Nephron (organoid): ENCODE data around the gene SMIM15.

ENCODE experiments used
- H3K27ac Mint-ChIP-seq, 3 experiments: 2 replicates each; pipeline ENCODE4 v1.8.0; 2020; ENCODE audit warnings: mixed read lengths in 3 of 3, mild to moderate bottlenecking in 2 of 3, moderate library complexity in 1 of 3
- H3K27me3 Mint-ChIP-seq: 2 replicates; pipeline ENCODE4 v1.8.0; 2021; ENCODE audit warnings: low read depth, mild to moderate bottlenecking, moderate library complexity, mixed read lengths
- H3K36me3 Mint-ChIP-seq: 2 replicates; pipeline ENCODE4 v1.8.0; 2020; ENCODE audit warnings: low read depth, mixed read lengths
- H3K4me1 Mint-ChIP-seq: 2 replicates; pipeline ENCODE4 v1.8.0; 2020; ENCODE audit warnings: mixed read lengths
- H3K4me3 Mint-ChIP-seq, 3 experiments: 2 replicates each; pipeline ENCODE4 v1.8.0; 2020; ENCODE audit warnings: mild to moderate bottlenecking in 3 of 3, mixed read lengths in 3 of 3, moderate library complexity in 2 of 3
- H3K9me3 Mint-ChIP-seq: 2 replicates; pipeline ENCODE4 v1.8.0; 2020; ENCODE audit warnings: mixed read lengths
- TF ChIP-seq, protein P1 (sequence below), 3 experiments: fragments of 200-600 bp; sonication (generic); IDR thresholded peaks; one replicate each; pipeline ENCODE4 v1.5.0; 2021; ENCODE audit warnings: antibody characterized with exemption in 3 of 3; ENCODE audit not compliant: unreplicated experiment in 3 of 3

Gene SMIM15

DNA sequence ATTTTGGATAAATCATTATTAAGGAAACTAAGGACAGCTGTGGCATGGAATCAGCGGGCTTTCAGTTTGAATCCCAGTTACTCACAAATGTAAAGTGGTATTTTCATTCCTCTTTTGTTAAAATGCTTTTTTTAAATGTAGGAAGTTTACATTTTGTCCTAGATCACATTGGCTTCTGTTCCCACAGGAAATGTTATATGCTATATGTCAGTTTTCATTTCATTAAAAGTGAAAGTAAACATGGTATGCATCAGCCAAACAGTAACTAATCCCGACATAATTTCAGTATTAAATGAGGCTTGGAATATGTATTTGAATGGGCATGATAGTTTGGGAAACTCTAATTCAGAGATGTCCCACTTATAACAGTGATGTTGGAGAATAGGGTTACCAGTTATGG is 18.6 kb upstream of the SMIM15 start:
- TF ChIP-seq, protein P1, sequence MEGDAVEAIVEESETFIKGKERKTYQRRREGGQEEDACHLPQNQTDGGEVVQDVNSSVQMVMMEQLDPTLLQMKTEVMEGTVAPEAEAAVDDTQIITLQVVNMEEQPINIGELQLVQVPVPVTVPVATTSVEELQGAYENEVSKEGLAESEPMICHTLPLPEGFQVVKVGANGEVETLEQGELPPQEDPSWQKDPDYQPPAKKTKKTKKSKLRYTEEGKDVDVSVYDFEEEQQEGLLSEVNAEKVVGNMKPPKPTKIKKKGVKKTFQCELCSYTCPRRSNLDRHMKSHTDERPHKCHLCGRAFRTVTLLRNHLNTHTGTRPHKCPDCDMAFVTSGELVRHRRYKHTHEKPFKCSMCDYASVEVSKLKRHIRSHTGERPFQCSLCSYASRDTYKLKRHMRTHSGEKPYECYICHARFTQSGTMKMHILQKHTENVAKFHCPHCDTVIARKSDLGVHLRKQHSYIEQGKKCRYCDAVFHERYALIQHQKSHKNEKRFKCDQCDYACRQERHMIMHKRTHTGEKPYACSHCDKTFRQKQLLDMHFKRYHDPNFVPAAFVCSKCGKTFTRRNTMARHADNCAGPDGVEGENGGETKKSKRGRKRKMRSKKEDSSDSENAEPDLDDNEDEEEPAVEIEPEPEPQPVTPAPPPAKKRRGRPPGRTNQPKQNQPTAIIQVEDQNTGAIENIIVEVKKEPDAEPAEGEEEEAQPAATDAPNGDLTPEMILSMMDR (IDR thresholded peaks at IDR 0.05; ENCODE audit: unreplicated experiment in 3 of 3) = no peak
- H3K36me3 Mint-ChIP-seq = no peaks in the 10 kb centered on the region
- no peaks in the 10 kb centered on the region for H3K9me3 Mint-ChIP-seq
- H3K4me1 Mint-ChIP-seq = no peaks in the 10 kb centered on the region
- no peaks in the 10 kb centered on the region for H3K27me3 Mint-ChIP-seq
- no peak overlapping the region for H3K4me3 Mint-ChIP-seq
- no peak overlapping the region for H3K27ac Mint-ChIP-seq

DNA sequence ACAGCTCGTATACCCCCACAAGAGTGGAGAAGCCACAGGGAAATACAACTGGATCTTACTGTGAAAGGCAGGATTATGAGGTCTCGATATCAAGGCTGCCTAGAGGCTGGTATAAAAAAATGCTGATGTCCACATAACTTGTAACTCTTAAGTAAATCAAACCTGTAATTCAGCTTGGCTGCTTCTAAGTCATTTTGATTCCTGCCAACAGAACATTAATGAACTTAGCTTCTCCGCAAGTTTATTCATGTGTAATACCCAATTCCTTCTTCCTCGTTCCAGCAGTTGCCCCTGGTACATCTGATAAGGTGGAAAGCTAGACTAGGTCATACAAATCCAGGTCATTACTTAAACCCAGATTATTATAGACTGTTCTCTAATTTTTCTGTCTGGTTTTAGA is 16.4 kb upstream of the SMIM15 start:
- Mint-ChIP-seq H3K27ac (no peak overlapping the region), H3K27me3 (no peaks in the 10 kb centered on the region), H3K4me3 (no peak overlapping the region), H3K9me3 (no peaks in the 10 kb centered on the region), H3K4me1 (no peaks in the 10 kb centered on the region), H3K36me3 (no peaks in the 10 kb centered on the region)
- TF ChIP-seq, protein P1 (IDR thresholded peaks at IDR 0.05; ENCODE audit: unreplicated experiment in 3 of 3) = no peak

DNA sequence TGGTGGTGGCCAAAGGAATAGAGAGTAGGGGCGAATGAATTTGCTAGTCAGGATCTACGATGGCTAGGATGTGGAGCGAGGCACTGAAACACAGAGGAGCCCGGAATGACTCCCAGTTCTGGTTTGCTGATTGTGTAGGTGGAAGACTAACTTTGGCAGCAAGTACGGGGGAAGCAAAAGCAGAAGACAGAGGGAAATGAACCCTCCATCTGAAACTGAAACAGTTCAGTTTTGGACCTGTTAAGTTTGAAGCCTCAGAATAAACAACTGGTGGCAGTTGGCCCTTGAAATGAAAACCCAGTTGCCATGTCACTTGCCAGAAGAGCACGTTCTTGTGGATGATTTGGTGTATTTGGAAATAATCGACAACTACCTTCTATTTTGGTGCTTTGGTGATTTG is 15.4 kb upstream of the SMIM15 start:
- no peaks in the 10 kb centered on the region for H3K4me1 Mint-ChIP-seq
- H3K4me3 Mint-ChIP-seq = no peak overlapping the region
- no peak overlapping the region for H3K27ac Mint-ChIP-seq
- H3K9me3 Mint-ChIP-seq = no peaks in the 10 kb centered on the region
- TF ChIP-seq, protein P1 (IDR thresholded peaks at IDR 0.05; ENCODE audit: unreplicated experiment in 3 of 3) = no peak
- H3K36me3 Mint-ChIP-seq = no peaks in the 10 kb centered on the region
- no peaks in the 10 kb centered on the region for H3K27me3 Mint-ChIP-seq

DNA sequence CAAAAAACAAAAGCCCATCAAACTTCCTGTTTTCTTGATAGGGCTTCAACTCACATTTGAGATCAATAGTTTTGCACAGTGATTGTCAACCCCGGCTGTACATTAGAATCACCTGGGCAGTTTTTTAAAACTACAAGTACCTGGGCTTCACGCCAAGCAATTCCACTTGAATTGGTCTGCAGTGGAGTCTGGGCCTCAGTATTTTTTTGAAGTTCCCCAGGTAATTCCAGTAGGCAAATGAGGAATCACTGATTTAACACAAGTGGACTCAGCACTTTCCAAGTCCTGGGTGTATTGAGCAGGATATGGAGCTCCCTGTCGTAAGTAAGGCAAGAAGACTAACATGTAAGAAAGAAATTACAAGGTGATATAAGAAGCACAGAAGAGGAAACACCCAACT is 14.8 kb upstream of the SMIM15 start:
- TF ChIP-seq, protein P1 (IDR thresholded peaks at IDR 0.05; ENCODE audit: unreplicated experiment in 3 of 3) = no peak
- Mint-ChIP-seq H3K9me3 (no peaks in the 10 kb centered on the region), H3K27me3 (no peaks in the 10 kb centered on the region), H3K36me3 (no peaks in the 10 kb centered on the region), H3K4me1 (no peaks in the 10 kb centered on the region), H3K4me3 (no peak overlapping the region), H3K27ac (no peak overlapping the region)

DNA sequence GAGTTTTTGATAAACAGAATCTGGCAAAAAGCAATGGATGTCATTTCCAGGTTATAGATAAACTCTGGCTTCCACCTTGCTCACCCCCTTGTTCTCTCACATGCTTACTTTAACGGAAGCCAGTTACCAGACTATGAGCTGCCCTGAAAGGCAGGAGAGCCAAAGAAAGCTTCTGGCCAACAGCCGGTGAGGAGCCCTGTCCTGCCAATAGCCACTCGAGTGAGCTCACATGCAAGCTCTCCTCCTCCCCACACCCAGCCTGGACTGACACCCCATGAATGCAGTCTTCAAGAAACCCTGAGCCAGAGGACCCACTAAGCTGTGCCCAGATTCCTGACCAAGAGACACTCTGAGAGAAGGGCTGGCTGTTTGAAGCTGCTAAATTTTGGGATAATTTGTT is 14.4 kb upstream of the SMIM15 start:
- H3K4me3 Mint-ChIP-seq = no peak overlapping the region
- TF ChIP-seq, protein P1 (IDR thresholded peaks at IDR 0.05; ENCODE audit: unreplicated experiment in 3 of 3) = no peak
- H3K27me3 Mint-ChIP-seq = no peaks in the 10 kb centered on the region
- no peaks in the 10 kb centered on the region for H3K36me3 Mint-ChIP-seq
- H3K27ac Mint-ChIP-seq = no peak overlapping the region
- H3K4me1 Mint-ChIP-seq = no peaks in the 10 kb centered on the region
- H3K9me3 Mint-ChIP-seq = no peaks in the 10 kb centered on the region

DNA sequence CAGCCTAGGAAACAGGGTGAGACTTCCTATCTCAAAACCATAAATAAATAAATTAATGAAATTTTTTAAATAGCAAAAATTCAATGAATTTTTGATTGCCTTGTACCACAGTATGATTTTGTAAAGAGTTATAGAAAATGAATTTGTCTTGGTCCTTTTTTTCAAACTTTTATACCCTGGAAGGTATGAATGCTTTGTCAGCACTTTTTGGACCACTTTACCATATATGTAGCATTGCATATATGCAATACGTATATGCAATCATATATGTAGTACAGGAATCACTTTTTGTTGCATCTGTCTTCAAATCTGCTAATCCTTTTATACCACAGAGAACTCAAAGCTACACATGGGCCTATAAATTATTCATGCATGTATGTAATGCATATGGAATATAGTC is 9.2 kb upstream of the SMIM15 start:
- Mint-ChIP-seq H3K4me3 (no peak overlapping the region), H3K27me3 (no peaks in the 10 kb centered on the region), H3K27ac (no peak overlapping the region), H3K9me3 (no peaks in the 10 kb centered on the region), H3K36me3 (peaks cover 3% of the 10 kb centered on the region), H3K4me1 (no peaks in the 10 kb centered on the region)
- TF ChIP-seq, protein P1 (IDR thresholded peaks at IDR 0.05; ENCODE audit: unreplicated experiment in 3 of 3) = no peak
